HG02610 (cell line): ENCODE data around the gene UFSP1.
"Not testable (repeated sequence)": the region's sequence is repeated elsewhere in the genome, so short reads cannot be mapped to it uniquely, and the experiment has no call there.

Experiments used
- ATAC-seq: cut with Tn5 transposase; IDR thresholded peaks from one replicate; pipeline ENCODE4 v1.9.1; 2021; ENCODE audit warnings: mild to moderate bottlenecking, moderate library complexity; ENCODE audit not compliant: unreplicated experiment

The UFSP1 gene

GRCh38 chr7:100860702-100861615 lies 28.6 kb downstream of the UFSP1 start:
- ATAC-seq = no peak

- no peak for ATAC-seq
Measured at GRCh38 chr7:100859856-100860255, 29.7 kb downstream of the UFSP1 start.

GRCh38 chr7:100856871-100857282 lies 32.6 kb downstream of the UFSP1 start:
- no peak for ATAC-seq

- no peak for ATAC-seq
Measured at GRCh38 chr7:100855515-100855914, 34.0 kb downstream of the UFSP1 start.

GRCh38 chr7:100854899-100855298 lies 34.6 kb downstream of the UFSP1 start:
- not testable (repeated sequence) for ATAC-seq

- no peak for ATAC-seq
Measured at GRCh38 chr7:100854146-100854895, 35.2 kb downstream of the UFSP1 start.

GRCh38 chr7:100852048-100852872 lies 37.3 kb downstream of the UFSP1 start, which contains the start of gene SLC12A9:
Gene SLC12A9 (plus strand): TSS chr7:100852713. CDS start chr7:100854198, 1,485 bp downstream.
- ATAC-seq = peak; percentile 93

GRCh38 chr7:100847360-100847759 lies 42.2 kb downstream of the UFSP1 start:
- no peak for ATAC-seq

GRCh38 chr7:100840470-100841100 lies 48.9 kb downstream of the UFSP1 start:
- ATAC-seq = no peak

- no peak for ATAC-seq
Measured at GRCh38 chr7:100839361-100839760, 50.2 kb downstream of the UFSP1 start.
